ENCODE results near the gene LYRM7. TPM values are rescaled to one million over a fixed set of nuclear protein-coding genes. Genes with fewer than 3 reads are reported as not detected.
A peak's percentile ranks its signal among the peaks of the same experiment; 100 is the strongest.

The LYRM7 gene
- total and polyA plus RNA-seq, 10 of the 15 experiments (the other 5 are each of a cell fraction or from before 2014, with no cell fraction given), result 9.2 to 68.8 (median 20.2) TPM

- no peaks in the 10 kb centered on the region for H3K4me1 ChIP-seq (ENCODE audit: control insufficient read depth, insufficient read depth, low read length)
- no peaks in the 10 kb centered on the region for H4K20me1 ChIP-seq (ENCODE audit: control insufficient read depth, insufficient read depth)
- H3K36me3 ChIP-seq (ENCODE audit: control insufficient read depth in 2 of 2, insufficient read depth in 2 of 2, low read length in 1 of 2), result no peaks in the 10 kb centered on the region
- DNase-seq (ENCODE audit: low read depth, low spot score) (no peak), FAIRE-seq (no peak), ATAC-seq (no peak)
- BruUV-seq (replicated peaks), result no TSS peak
- H3K9me3 ChIP-seq (replicated peaks; ENCODE audit: control insufficient read depth, insufficient read depth, low read length), result no peaks in the 10 kb centered on the region
- H3K79me2 ChIP-seq (ENCODE audit: control insufficient read depth, insufficient read depth, low read length), result no peaks in the 10 kb centered on the region
- no peak overlapping the region for H3K27ac ChIP-seq (ENCODE audit: control insufficient read depth, insufficient read depth)
- POLR2A ChIA-PET, result interaction anchor here (0.7 kb wide), 2 partner anchors 11 to 1029 kb away, joined by 3 read pairs; no protein-coding TSS in a partner anchor
- H3K27me3 ChIP-seq (replicated peaks in 1 of 2; ENCODE audit: control insufficient read depth in 2 of 2, insufficient read depth in 2 of 2, low read length in 1 of 2), result no peaks in the 10 kb centered on the region
- intact Hi-C loops (cut with micrococcal nuclease; ENCODE audit: unreplicated experiment) (no loop called here), in situ Hi-C loops (cut with MboI) (no loop called here)
- SMC1A ChIA-PET (ENCODE audit: uncharacterized antibody, unreplicated experiment), result interaction anchor here (0.6 kb wide), 1 partner anchor 641 kb away, joined by 3 read pairs; no protein-coding TSS in a partner anchor
- H3K4me3 ChIP-seq, result no peak overlapping the region
- 50% methylated on average over 2 of the region's 2 CpGs for WGBS (ENCODE audit: insufficient coverage, insufficient replicate concordance, low lambda C conversion rate, missing lambda C conversion rate)
- RAD21 ChIA-PET (ENCODE audit: unreplicated experiment), result no interaction called here
- H2AFZ ChIP-seq (ENCODE audit: control insufficient read depth, low read depth, low read length), result no peak overlapping the region
- CTCF ChIA-PET, result no interaction called here
- H3K9ac ChIP-seq (ENCODE audit: control insufficient read depth, insufficient read depth, low read length), result no peak overlapping the region
- H3K4me2 ChIP-seq (ENCODE audit: control insufficient read depth, insufficient read depth), result no peak overlapping the region
- no peak for TF ChIP-seq SMC3 (IDR thresholded peaks at IDR 0.05; ENCODE audit: borderline replicate concordance, low read length)
- TF ChIP-seq KAT2A (conservative IDR thresholded peaks at IDR 0.05; ENCODE audit: control insufficient read depth, low read depth, low read length), result no peak
- TF ChIP-seq, protein P1, sequence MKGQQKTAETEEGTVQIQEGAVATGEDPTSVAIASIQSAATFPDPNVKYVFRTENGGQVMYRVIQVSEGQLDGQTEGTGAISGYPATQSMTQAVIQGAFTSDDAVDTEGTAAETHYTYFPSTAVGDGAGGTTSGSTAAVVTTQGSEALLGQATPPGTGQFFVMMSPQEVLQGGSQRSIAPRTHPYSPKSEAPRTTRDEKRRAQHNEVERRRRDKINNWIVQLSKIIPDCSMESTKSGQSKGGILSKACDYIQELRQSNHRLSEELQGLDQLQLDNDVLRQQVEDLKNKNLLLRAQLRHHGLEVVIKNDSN (IDR thresholded peaks at IDR 0.05; ENCODE audit: borderline replicate concordance, extremely low read length, insufficient read depth, low read depth, low read length), result no peak
These were observed 31.4 kb upstream of the LYRM7 start for GRCh38 chr5:131139321-131139720.

DNA sequence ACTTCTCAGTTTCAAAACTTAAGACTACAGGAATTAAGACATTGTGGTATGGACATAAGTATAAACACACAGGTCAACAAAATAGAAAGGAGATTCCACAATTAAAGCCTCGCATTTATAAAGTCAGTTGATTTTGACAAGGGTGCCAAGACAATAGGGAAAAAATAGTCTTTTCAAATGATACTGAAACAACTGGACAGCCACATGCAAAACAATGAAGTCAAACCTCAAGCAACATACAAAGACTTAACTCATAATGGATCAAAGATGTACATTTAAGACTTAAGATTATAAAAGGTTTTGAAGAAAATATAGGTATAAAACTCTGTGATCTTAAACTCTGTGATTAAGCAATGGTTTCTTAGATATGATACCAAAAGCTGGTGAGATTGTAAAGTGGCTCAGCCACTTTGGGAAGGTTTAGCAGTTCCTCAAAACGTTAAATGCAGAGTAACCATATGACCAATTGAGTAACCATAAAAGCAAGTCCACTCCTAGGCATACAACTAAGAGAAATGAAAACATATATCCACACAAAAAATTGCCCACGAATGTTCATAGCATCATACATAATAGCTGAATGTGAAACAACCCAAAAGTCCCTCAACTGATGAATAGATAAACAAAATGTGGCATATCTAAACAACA lies 27.6 kb upstream of the LYRM7 start:
- CTCF ChIA-PET, result no interaction called here
- peak; percentile 62; the same call in 1 of the 2 replicates for TF ChIP-seq SPI1 (IDR thresholded peaks at IDR 0.05; ENCODE audit: borderline replicate concordance, insufficient read depth, low read depth, low read length)
- TF ChIP-seq, protein P2, sequence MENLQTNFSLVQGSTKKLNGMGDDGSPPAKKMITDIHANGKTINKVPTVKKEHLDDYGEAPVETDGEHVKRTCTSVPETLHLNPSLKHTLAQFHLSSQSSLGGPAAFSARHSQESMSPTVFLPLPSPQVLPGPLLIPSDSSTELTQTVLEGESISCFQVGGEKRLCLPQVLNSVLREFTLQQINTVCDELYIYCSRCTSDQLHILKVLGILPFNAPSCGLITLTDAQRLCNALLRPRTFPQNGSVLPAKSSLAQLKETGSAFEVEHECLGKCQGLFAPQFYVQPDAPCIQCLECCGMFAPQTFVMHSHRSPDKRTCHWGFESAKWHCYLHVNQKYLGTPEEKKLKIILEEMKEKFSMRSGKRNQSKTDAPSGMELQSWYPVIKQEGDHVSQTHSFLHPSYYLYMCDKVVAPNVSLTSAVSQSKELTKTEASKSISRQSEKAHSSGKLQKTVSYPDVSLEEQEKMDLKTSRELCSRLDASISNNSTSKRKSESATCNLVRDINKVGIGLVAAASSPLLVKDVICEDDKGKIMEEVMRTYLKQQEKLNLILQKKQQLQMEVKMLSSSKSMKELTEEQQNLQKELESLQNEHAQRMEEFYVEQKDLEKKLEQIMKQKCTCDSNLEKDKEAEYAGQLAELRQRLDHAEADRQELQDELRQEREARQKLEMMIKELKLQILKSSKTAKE (IDR thresholded peaks at IDR 0.05; ENCODE audit: low read depth, poor library complexity, severe bottlenecking), result no peak
- peak; percentile 59 for ATAC-seq

More for the DNA sequence above, 27.6 kb upstream of the LYRM7 start:
- no TSS peak for BruUV-seq (replicated peaks)
- RAD21 ChIA-PET (ENCODE audit: unreplicated experiment), result no interaction called here
- Histone ChIP-seq H3K4me2 (ENCODE audit: control insufficient read depth, insufficient read depth) (no peak overlapping the region), H3K36me3 (ENCODE audit: control insufficient read depth in 2 of 2, insufficient read depth in 2 of 2, low read length in 1 of 2) (no peaks in the 10 kb centered on the region), H2AFZ (ENCODE audit: control insufficient read depth, low read depth, low read length) (no peak overlapping the region), H3K27me3 (replicated peaks in 1 of 2; ENCODE audit: control insufficient read depth in 2 of 2, insufficient read depth in 2 of 2, low read length in 1 of 2) (no peaks in the 10 kb centered on the region), H4K20me1 (ENCODE audit: control insufficient read depth, insufficient read depth) (no peaks in the 10 kb centered on the region), H3K9ac (ENCODE audit: control insufficient read depth, insufficient read depth, low read length) (no peak overlapping the region), H3K27ac (ENCODE audit: control insufficient read depth, insufficient read depth) (no peak overlapping the region), H3K4me1 (ENCODE audit: control insufficient read depth, insufficient read depth, low read length) (no peaks in the 10 kb centered on the region), H3K79me2 (ENCODE audit: control insufficient read depth, insufficient read depth, low read length) (no peaks in the 10 kb centered on the region), H3K4me3 (no peak overlapping the region), H3K9me3 (replicated peaks; ENCODE audit: control insufficient read depth, insufficient read depth, low read length) (no peaks in the 10 kb centered on the region)
- intact Hi-C loops (cut with micrococcal nuclease; ENCODE audit: unreplicated experiment), result no loop called here
- SMC1A ChIA-PET (ENCODE audit: uncharacterized antibody, unreplicated experiment), result no interaction called here
- DNase-seq (ENCODE audit: low read depth, low spot score) (no peak), FAIRE-seq (no peak)
- in situ Hi-C loops (cut with MboI), result no loop called here
- POLR2A ChIA-PET, result no interaction called here
- WGBS (ENCODE audit: insufficient coverage, insufficient replicate concordance, low lambda C conversion rate, missing lambda C conversion rate), result 15% methylated on average over 3 of the region's 3 CpGs
